ENCODE measurements around the gene FOCAD.

Gene FOCAD

GRCh38 chr9:20703146-20703545 is 19.1 kb downstream of the FOCAD start:
- H3K4me3 ChIP-seq (ENCODE audit: low read depth in 1 of 2, low read length in 1 of 2): no peak overlapping the region
- no peaks in the 10 kb centered on the region for H3K36me3 ChIP-seq
- H3K27me3 ChIP-seq: no peaks in the 10 kb centered on the region
- H3K4me1 ChIP-seq (ENCODE audit: control insufficient read depth in 1 of 2, insufficient read depth in 1 of 2, low read depth in 1 of 2, low read length in 1 of 2): no peaks in the 10 kb centered on the region
- no peak overlapping the region for H3K27ac ChIP-seq
- TF ChIP-seq CTCF (IDR thresholded peaks at IDR 0.05): no peak
- H3K9me3 ChIP-seq: no peaks in the 10 kb centered on the region

GRCh38 chr9:20707708-20708107 is 23.6 kb downstream of the FOCAD start:
- no peak overlapping the region for H3K4me3 ChIP-seq (ENCODE audit: low read depth in 1 of 2, low read length in 1 of 2)
- no peak for TF ChIP-seq CTCF (IDR thresholded peaks at IDR 0.05)
- H3K27ac ChIP-seq: no peak overlapping the region
- H3K9me3 ChIP-seq: no peaks in the 10 kb centered on the region
- H3K36me3 ChIP-seq: no peaks in the 10 kb centered on the region
- peaks cover under 1 to 4% of the 10 kb centered on the region in 2 experiments for H3K4me1 ChIP-seq (ENCODE audit: control insufficient read depth in 1 of 2, insufficient read depth in 1 of 2, low read depth in 1 of 2, low read length in 1 of 2)
- H3K27me3 ChIP-seq: no peaks in the 10 kb centered on the region

- H3K9me3 ChIP-seq: no peaks in the 10 kb centered on the region
- no peak for TF ChIP-seq CTCF (IDR thresholded peaks at IDR 0.05)
- no peak overlapping the region for H3K27ac ChIP-seq
- no peak overlapping the region for H3K4me3 ChIP-seq (ENCODE audit: low read depth in 1 of 2, low read length in 1 of 2)
- H3K27me3 ChIP-seq: no peaks in the 10 kb centered on the region
- H3K36me3 ChIP-seq: no peaks in the 10 kb centered on the region
- H3K4me1 ChIP-seq (ENCODE audit: control insufficient read depth in 1 of 2, insufficient read depth in 1 of 2, low read depth in 1 of 2, low read length in 1 of 2): peaks cover 9 to 11% of the 10 kb centered on the region in 2 experiments
Measured at GRCh38 chr9:20713172-20713571, 29.1 kb downstream of the FOCAD start.

- Histone ChIP-seq H3K9me3 (no peaks in the 10 kb centered on the region), H3K27ac (no peak overlapping the region), H3K27me3 (no peaks in the 10 kb centered on the region)
Measured at GRCh38 chr9:20714442-20715415, 30.7 kb downstream of the FOCAD start.

GRCh38 chr9:20722221-20722620 is 38.2 kb downstream of the FOCAD start:
- no peak overlapping the region for H3K27ac ChIP-seq
- no peaks in the 10 kb centered on the region for H3K9me3 ChIP-seq
- H3K27me3 ChIP-seq: no peaks in the 10 kb centered on the region
- no peak overlapping the region for H3K4me3 ChIP-seq (ENCODE audit: low read depth in 1 of 2, low read length in 1 of 2)
- TF ChIP-seq CTCF (IDR thresholded peaks at IDR 0.05): no peak
- H3K36me3 ChIP-seq: peaks cover 6% of the 10 kb centered on the region
- H3K4me1 ChIP-seq (ENCODE audit: control insufficient read depth in 1 of 2, insufficient read depth in 1 of 2, low read depth in 1 of 2, low read length in 1 of 2): no peaks in the 10 kb centered on the region

More at GRCh38 chr9:20714442-20715415, 30.7 kb downstream of the FOCAD start:
- no peaks in the 10 kb centered on the region for H3K36me3 ChIP-seq
- H3K4me1 ChIP-seq (ENCODE audit: control insufficient read depth in 1 of 2, insufficient read depth in 1 of 2, low read depth in 1 of 2, low read length in 1 of 2): peaks cover 9 to 11% of the 10 kb centered on the region in 2 experiments
- no peak overlapping the region for H3K4me3 ChIP-seq (ENCODE audit: low read depth in 1 of 2, low read length in 1 of 2)
- TF ChIP-seq CTCF (IDR thresholded peaks at IDR 0.05): no peak

All from neutrophil (primary cell).